ENCODE measurements around the gene MAGED4.
"Not testable (repeated sequence)": the region's sequence is repeated elsewhere in the genome, so short reads cannot be mapped to it uniquely, and the experiment has no call there.

The MAGED4 gene

DNA sequence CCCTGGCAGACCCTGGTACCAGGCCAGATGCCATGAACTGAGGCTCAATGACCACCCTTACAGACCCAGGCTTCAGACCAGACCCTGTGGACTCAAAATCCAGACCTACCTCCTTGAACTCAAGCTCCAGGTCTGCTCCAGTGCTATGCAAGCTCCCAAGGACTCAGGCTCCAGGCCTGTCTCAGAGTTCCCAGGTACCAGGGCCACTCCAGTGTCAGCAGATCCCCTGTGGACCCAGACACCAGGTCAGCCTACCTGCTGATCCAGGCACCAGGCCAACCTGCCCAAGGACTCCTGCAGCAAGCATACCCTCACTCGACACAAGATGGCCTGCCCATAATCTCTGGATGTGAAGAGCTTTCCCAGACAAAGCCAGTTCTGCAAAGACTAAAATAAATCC lies 44.7 kb upstream of the MAGED4 start:
- H4K8ac ChIP-seq (ENCODE audit: low read length): no peak overlapping the region

DNA sequence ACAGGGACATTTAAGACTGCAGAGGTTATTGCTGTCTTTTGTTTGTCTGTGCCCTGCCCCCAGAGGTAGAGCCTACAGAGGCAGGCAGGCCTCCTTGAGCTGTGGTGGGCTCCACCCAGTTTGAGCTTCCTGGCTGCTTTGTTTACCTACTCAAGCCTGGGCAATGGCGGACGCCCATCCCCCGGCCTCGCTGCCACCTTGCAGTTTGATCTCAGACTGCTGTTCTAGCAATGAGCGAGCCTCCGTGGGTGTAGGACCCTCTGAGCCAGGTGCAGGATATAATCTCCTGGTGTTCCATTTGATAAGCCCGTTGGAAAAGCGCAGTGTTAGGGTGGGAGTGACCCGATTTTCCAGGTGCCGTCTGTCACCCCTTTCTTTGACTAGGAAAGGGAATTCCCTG lies 34.0 kb upstream of the MAGED4 start:
- WGBS: 93% methylated on average over 8 of the region's 10 CpGs
- not testable (repeated sequence) for H2AFZ ChIP-seq (ENCODE audit: low read depth, low read length); H2BK12ac ChIP-seq (ENCODE audit: low read length in 2 of 2); H3K4ac ChIP-seq (ENCODE audit: low read depth in 1 of 2, low read length in 2 of 2); H3K9me3 ChIP-seq (ENCODE audit: control insufficient read depth, low read length); H2AK5ac ChIP-seq (ENCODE audit: low read length, severe bottlenecking); H3K27ac ChIP-seq (ENCODE audit: low read length, poor library complexity, severe bottlenecking); H3K23ac ChIP-seq (ENCODE audit: low read length in 2 of 2); H4K91ac ChIP-seq (ENCODE audit: low read length); H3K9ac ChIP-seq (ENCODE audit: low read length); H3K4me2 ChIP-seq (ENCODE audit: low read length, poor library complexity, severe bottlenecking); H3K4me3 ChIP-seq (ENCODE audit: insufficient read depth in 1 of 2, low read depth in 1 of 2, low read length in 2 of 2); H3K14ac ChIP-seq (ENCODE audit: low read length in 2 of 2); H3K79me1 ChIP-seq (replicated peaks; ENCODE audit: low read length, poor library complexity, severe bottlenecking); H3K18ac ChIP-seq (ENCODE audit: low read depth in 1 of 2, low read length in 2 of 2); H3K36me3 ChIP-seq (ENCODE audit: control insufficient read depth in 1 of 2, insufficient read depth in 2 of 2, low read depth in 1 of 2, low read length in 2 of 2); H4K8ac ChIP-seq (ENCODE audit: low read length); H3K4me1 ChIP-seq (ENCODE audit: control insufficient read depth, insufficient read depth, low read depth, low read length); H2BK5ac ChIP-seq (ENCODE audit: low read depth, low read length, poor library complexity, severe bottlenecking); H2BK15ac ChIP-seq (ENCODE audit: low read depth, poor library complexity, severe bottlenecking); H2BK120ac ChIP-seq (ENCODE audit: low read depth, low read length); H3K27me3 ChIP-seq (ENCODE audit: control insufficient read depth in 1 of 2, insufficient read depth in 1 of 2, low read length in 2 of 2); DNase-seq

More for the DNA sequence above, 44.7 kb upstream of the MAGED4 start:
- Histone ChIP-seq H2BK12ac (ENCODE audit: low read length in 2 of 2) (no peak overlapping the region), H2BK15ac (ENCODE audit: low read depth, poor library complexity, severe bottlenecking) (no peak overlapping the region), H3K27me3 (ENCODE audit: control insufficient read depth in 1 of 2, insufficient read depth in 1 of 2, low read length in 2 of 2) (peaks cover 0 to 9% of the 10 kb centered on the region in 2 experiments), H2BK120ac (ENCODE audit: low read depth, low read length) (no peak overlapping the region), H3K4ac (ENCODE audit: low read depth in 1 of 2, low read length in 2 of 2) (no peak overlapping the region), H3K4me3 (ENCODE audit: insufficient read depth in 1 of 2, low read depth in 1 of 2, low read length in 2 of 2) (no peak overlapping the region), H4K91ac (ENCODE audit: low read length) (no peak overlapping the region), H3K4me2 (ENCODE audit: low read length, poor library complexity, severe bottlenecking) (no peak overlapping the region), H2BK5ac (ENCODE audit: low read depth, low read length, poor library complexity, severe bottlenecking) (no peak overlapping the region), H3K36me3 (ENCODE audit: control insufficient read depth in 1 of 2, insufficient read depth in 2 of 2, low read depth in 1 of 2, low read length in 2 of 2) (no peaks in the 10 kb centered on the region), H3K27ac (ENCODE audit: low read length, poor library complexity, severe bottlenecking) (no peak overlapping the region), H3K9me3 (ENCODE audit: control insufficient read depth, low read length) (no peaks in the 10 kb centered on the region), H3K23ac (ENCODE audit: low read length in 2 of 2) (no peak overlapping the region), H3K4me1 (ENCODE audit: control insufficient read depth, insufficient read depth, low read depth, low read length) (no peaks in the 10 kb centered on the region), H3K18ac (ENCODE audit: low read depth in 1 of 2, low read length in 2 of 2) (no peak overlapping the region), H2AFZ (ENCODE audit: low read depth, low read length) (no peak overlapping the region), H2AK5ac (ENCODE audit: low read length, severe bottlenecking) (no peak overlapping the region), H3K14ac (ENCODE audit: low read length in 2 of 2) (no peak overlapping the region), H3K9ac (ENCODE audit: low read length) (no peak overlapping the region), H3K79me1 (replicated peaks; ENCODE audit: low read length, poor library complexity, severe bottlenecking) (no peaks in the 10 kb centered on the region)
- WGBS: 63% methylated on average over 1 of the region's 1 CpG
- no peak for DNase-seq

DNA sequence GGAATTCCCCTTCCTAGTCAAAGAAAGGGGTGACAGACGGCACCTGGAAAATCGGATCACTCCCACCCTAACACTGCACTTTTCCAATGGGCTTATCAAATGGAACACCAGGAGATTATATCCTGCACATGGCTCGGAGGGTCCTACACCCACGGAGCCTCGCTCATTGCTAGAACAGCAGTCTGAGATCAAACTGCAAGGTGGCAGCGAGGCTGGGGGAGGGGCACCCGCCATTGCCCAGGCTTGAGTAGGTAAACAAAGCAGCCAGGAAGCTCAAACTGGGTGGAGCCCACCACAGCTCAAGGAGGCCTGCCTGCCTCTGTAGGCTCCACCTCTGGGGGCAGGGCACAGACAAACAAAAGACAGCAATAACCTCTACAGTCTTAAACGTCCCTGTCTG lies 24.5 kb upstream of the MAGED4 start:
- not testable (repeated sequence) for H3K4me1 ChIP-seq (ENCODE audit: control insufficient read depth, insufficient read depth, low read depth, low read length); H3K79me1 ChIP-seq (replicated peaks; ENCODE audit: low read length, poor library complexity, severe bottlenecking); H2BK5ac ChIP-seq (ENCODE audit: low read depth, low read length, poor library complexity, severe bottlenecking); H2AFZ ChIP-seq (ENCODE audit: low read depth, low read length); DNase-seq; H3K27me3 ChIP-seq (ENCODE audit: control insufficient read depth in 1 of 2, insufficient read depth in 1 of 2, low read length in 2 of 2); H3K9me3 ChIP-seq (ENCODE audit: control insufficient read depth, low read length); H2BK12ac ChIP-seq (ENCODE audit: low read length in 2 of 2); H3K18ac ChIP-seq (ENCODE audit: low read depth in 1 of 2, low read length in 2 of 2); H3K4me3 ChIP-seq (ENCODE audit: insufficient read depth in 1 of 2, low read depth in 1 of 2, low read length in 2 of 2); H4K91ac ChIP-seq (ENCODE audit: low read length); H2AK5ac ChIP-seq (ENCODE audit: low read length, severe bottlenecking); H3K23ac ChIP-seq (ENCODE audit: low read length in 2 of 2); H3K9ac ChIP-seq (ENCODE audit: low read length); H3K36me3 ChIP-seq (ENCODE audit: control insufficient read depth in 1 of 2, insufficient read depth in 2 of 2, low read depth in 1 of 2, low read length in 2 of 2); H3K14ac ChIP-seq (ENCODE audit: low read length in 2 of 2); H4K8ac ChIP-seq (ENCODE audit: low read length); H3K4ac ChIP-seq (ENCODE audit: low read depth in 1 of 2, low read length in 2 of 2); H2BK15ac ChIP-seq (ENCODE audit: low read depth, poor library complexity, severe bottlenecking); H3K27ac ChIP-seq (ENCODE audit: low read length, poor library complexity, severe bottlenecking); H2BK120ac ChIP-seq (ENCODE audit: low read depth, low read length); H3K4me2 ChIP-seq (ENCODE audit: low read length, poor library complexity, severe bottlenecking)
- WGBS: 85% methylated on average over 6 of the region's 8 CpGs

DNA sequence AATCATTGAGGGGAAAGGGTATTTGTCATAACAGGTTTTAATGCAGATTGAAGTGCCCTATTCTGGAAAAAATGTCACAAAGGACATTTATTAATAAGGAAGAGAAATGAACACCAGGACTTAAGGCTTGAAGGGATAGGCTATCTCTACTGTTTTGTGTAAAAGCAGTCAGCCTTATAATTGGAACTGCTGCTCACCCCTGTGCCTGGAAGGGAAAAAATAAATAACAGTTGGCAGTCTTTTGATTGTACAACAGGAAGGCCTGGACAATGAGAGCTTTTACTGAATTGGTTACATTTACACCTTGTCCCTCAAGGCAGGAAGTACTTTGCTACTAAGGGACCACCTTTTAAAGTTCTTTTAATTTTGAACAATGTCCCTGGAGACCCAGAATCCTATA lies 17.8 kb upstream of the MAGED4 start:
- Histone ChIP-seq H3K14ac (ENCODE audit: low read length in 2 of 2) (no peak overlapping the region), H3K4me2 (ENCODE audit: low read length, poor library complexity, severe bottlenecking) (no peak overlapping the region), H2BK15ac (ENCODE audit: low read depth, poor library complexity, severe bottlenecking) (no peak overlapping the region), H2AK5ac (ENCODE audit: low read length, severe bottlenecking) (no peak overlapping the region), H2AFZ (ENCODE audit: low read depth, low read length) (no peak overlapping the region), H3K79me1 (replicated peaks; ENCODE audit: low read length, poor library complexity, severe bottlenecking) (no peaks in the 10 kb centered on the region), H2BK120ac (ENCODE audit: low read depth, low read length) (no peak overlapping the region), H3K9me3 (ENCODE audit: control insufficient read depth, low read length) (no peaks in the 10 kb centered on the region), H3K36me3 (ENCODE audit: control insufficient read depth in 1 of 2, insufficient read depth in 2 of 2, low read depth in 1 of 2, low read length in 2 of 2) (no peaks in the 10 kb centered on the region), H3K9ac (ENCODE audit: low read length) (no peak overlapping the region), H3K23ac (ENCODE audit: low read length in 2 of 2) (no peak overlapping the region), H2BK12ac (ENCODE audit: low read length in 2 of 2) (no peak overlapping the region), H3K27ac (ENCODE audit: low read length, poor library complexity, severe bottlenecking) (no peak overlapping the region), H4K91ac (ENCODE audit: low read length) (no peak overlapping the region), H3K27me3 (ENCODE audit: control insufficient read depth in 1 of 2, insufficient read depth in 1 of 2, low read length in 2 of 2) (peaks cover 0 to 18% of the 10 kb centered on the region in 2 experiments), H3K4me3 (ENCODE audit: insufficient read depth in 1 of 2, low read depth in 1 of 2, low read length in 2 of 2) (no peak overlapping the region), H3K4ac (ENCODE audit: low read depth in 1 of 2, low read length in 2 of 2) (no peak overlapping the region), H3K18ac (ENCODE audit: low read depth in 1 of 2, low read length in 2 of 2) (no peak overlapping the region), H2BK5ac (ENCODE audit: low read depth, low read length, poor library complexity, severe bottlenecking) (no peak overlapping the region), H3K4me1 (ENCODE audit: control insufficient read depth, insufficient read depth, low read depth, low read length) (no peaks in the 10 kb centered on the region), H4K8ac (ENCODE audit: low read length) (no peak overlapping the region)
- DNase-seq: no peak
